H9 (cell line): ENCODE data around the gene TBC1D30. TPM values are rescaled to one million over a fixed set of nuclear protein-coding genes. Genes with fewer than 3 reads are reported as not detected.

Experiments
- DNase-seq: peaks from one replicate; pipeline ENCODE4 v3.0.0-alpha.2; 2017
- H2AFZ ChIP-seq: one replicate; pipeline ENCODE4 v1.6.1; 2013; ENCODE audit warnings: mild to moderate bottlenecking, low read length, control low read depth, moderate library complexity
- H2AK5ac ChIP-seq: 2 replicates; pipeline ENCODE4 v1.6.1; 2013; ENCODE audit warnings: low read length, control low read depth, mixed read lengths; ENCODE audit not compliant: insufficient read length
- H2BK120ac ChIP-seq: one replicate; pipeline ENCODE4 v1.6.1; 2013; ENCODE audit warnings: low read depth, mild to moderate bottlenecking, low read length, control low read depth, inconsistent platforms; ENCODE audit not compliant: poor library complexity, severe bottlenecking
- H2BK12ac ChIP-seq: 2 replicates; pipeline ENCODE4 v1.6.1; 2013; ENCODE audit warnings: low read length, control low read depth, mixed read lengths, low read depth; ENCODE audit not compliant: insufficient read length
- H2BK15ac ChIP-seq: 2 replicates; pipeline ENCODE4 v1.6.1; 2013; ENCODE audit warnings: low read depth, low read length, control low read depth
- H2BK20ac ChIP-seq: one replicate; pipeline ENCODE4 v1.6.1; 2013; ENCODE audit warnings: low read depth, mild to moderate bottlenecking, low read length, control low read depth, inconsistent platforms; ENCODE audit not compliant: poor library complexity, severe bottlenecking
- H2BK5ac ChIP-seq: 2 replicates; pipeline ENCODE4 v1.6.1; 2013; ENCODE audit warnings: low read length, control low read depth, mixed read lengths; ENCODE audit not compliant: insufficient read length
- H3K14ac ChIP-seq: 2 replicates; pipeline ENCODE4 v1.6.1; 2013; ENCODE audit warnings: low read length, control low read depth; ENCODE audit not compliant: insufficient read depth
- H3K18ac ChIP-seq: 2 replicates; pipeline ENCODE4 v1.6.1; 2013; ENCODE audit warnings: low read depth, mild to moderate bottlenecking, mixed read lengths, low read length, control low read depth; ENCODE audit not compliant: insufficient read length
- H3K23ac ChIP-seq: 2 replicates; pipeline ENCODE4 v1.6.1; 2013; ENCODE audit warnings: low read length, control low read depth, mixed read lengths, low read depth; ENCODE audit not compliant: insufficient read length
- H3K23me2 ChIP-seq: 2 replicates; pipeline ENCODE4 v1.6.1; 2013; ENCODE audit warnings: low read depth, mild to moderate bottlenecking, mixed read lengths, low read length, control low read depth; ENCODE audit not compliant: insufficient read length, poor library complexity, severe bottlenecking
- H3K27ac ChIP-seq: 2 replicates; pipeline ENCODE4 v1.5.1; 2013; ENCODE audit warnings: low read length, control low read depth, mixed read lengths, low read depth; ENCODE audit not compliant: insufficient read length
- H3K27me3 ChIP-seq: 2 replicates; pipeline ENCODE4 v1.6.1; 2013; ENCODE audit warnings: low read length, control low read depth, inconsistent platforms; ENCODE audit not compliant: insufficient read depth
- H3K4ac ChIP-seq: 2 replicates; pipeline ENCODE4 v1.6.1; 2013; ENCODE audit warnings: low read depth, mild to moderate bottlenecking, control low read depth, inconsistent platforms, low read length, moderate library complexity
- H3K4me1 ChIP-seq: 2 replicates; pipeline ENCODE4 v1.6.1; 2013; ENCODE audit warnings: low read length, control low read depth, inconsistent platforms; ENCODE audit not compliant: insufficient read depth
- H3K4me2 ChIP-seq: 2 replicates; pipeline ENCODE4 v1.6.1; 2013; ENCODE audit warnings: low read length, control low read depth, mixed read lengths; ENCODE audit not compliant: insufficient read length, insufficient read depth
- H3K56ac ChIP-seq: 2 replicates; pipeline ENCODE4 v1.6.1; 2013; ENCODE audit warnings: low read depth, mild to moderate bottlenecking, mixed read lengths, low read length, control low read depth; ENCODE audit not compliant: insufficient read length
- H3K79me1 ChIP-seq: 2 replicates; pipeline ENCODE4 v1.6.1; 2013; ENCODE audit warnings: low read depth, mild to moderate bottlenecking, moderate library complexity, low read length, control low read depth, inconsistent platforms; ENCODE audit not compliant: insufficient read depth, poor library complexity, severe bottlenecking
- H3K79me2 ChIP-seq: 2 replicates; pipeline ENCODE4 v1.6.1; 2013; ENCODE audit warnings: low read length, control low read depth, inconsistent platforms; ENCODE audit not compliant: insufficient read depth
- H3K9ac ChIP-seq: 2 replicates; pipeline ENCODE4 v1.6.1; 2013; ENCODE audit warnings: low read length, control low read depth, mixed read lengths; ENCODE audit not compliant: insufficient read length; ENCODE audit errors: extremely low read depth
- H3K9me3 ChIP-seq: one replicate; pipeline ENCODE4 v1.6.1; 2013; ENCODE audit warnings: low read depth, low read length, inconsistent platforms; ENCODE audit not compliant: control insufficient read depth
- H3T11ph ChIP-seq: one replicate; pipeline ENCODE4 v1.6.1; 2013; ENCODE audit warnings: mild to moderate bottlenecking, low read length, control low read depth, inconsistent platforms
- H4K20me1 ChIP-seq: one replicate; pipeline ENCODE4 v1.6.1; 2013; ENCODE audit not compliant: control insufficient read depth, insufficient read length, insufficient read depth
- H4K5ac ChIP-seq: 2 replicates; pipeline ENCODE4 v1.6.1; 2013; ENCODE audit warnings: low read depth, mild to moderate bottlenecking, mixed read lengths, low read length, control low read depth; ENCODE audit not compliant: insufficient read length
- H4K8ac ChIP-seq: replicated peaks from 2 replicates; pipeline ENCODE4 v1.6.1; 2013; ENCODE audit warnings: low read length, control low read depth, mixed read lengths, low read depth; ENCODE audit not compliant: insufficient read length
- H4K91ac ChIP-seq: 2 replicates; pipeline ENCODE4 v1.6.1; 2013; ENCODE audit warnings: low read depth, mild to moderate bottlenecking, moderate library complexity, mixed read lengths, low read length, control low read depth; ENCODE audit not compliant: insufficient read length
- H3K27ac Mint-ChIP-seq, 3 experiments: 2 replicates in 2 of 3; 3 replicates in 1 of 3; pipeline ENCODE4 v1.8.0; 2020 to 2021; ENCODE audit warnings: mixed read lengths in 3 of 3, mild to moderate bottlenecking in 1 of 3, moderate library complexity in 1 of 3
- H3K27me3 Mint-ChIP-seq: 2 replicates; pipeline ENCODE4 v1.8.0; 2021; ENCODE audit warnings: low read depth, mild to moderate bottlenecking, moderate library complexity, mixed read lengths
- H3K36me3 Mint-ChIP-seq, 3 experiments: 2 replicates in 2 of 3; 3 replicates in 1 of 3; pipeline ENCODE4 v1.8.0; 2020 to 2021; ENCODE audit warnings: low read depth in 3 of 3, mixed read lengths in 3 of 3; ENCODE audit not compliant: insufficient read depth in 1 of 3
- H3K4me1 Mint-ChIP-seq, 2 experiments: 2 replicates each; pipeline ENCODE4 v1.8.0; 2020; ENCODE audit warnings: mixed read lengths in 2 of 2
- H3K4me3 Mint-ChIP-seq, 2 experiments: 2 replicates in 1 of 2; 3 replicates in 1 of 2; pipeline ENCODE4 v1.8.0; 2020 to 2021; ENCODE audit warnings: mild to moderate bottlenecking in 2 of 2, mixed read lengths in 2 of 2, moderate library complexity in 1 of 2
- H3K9me3 Mint-ChIP-seq, 2 experiments: 2 replicates in 1 of 2; 3 replicates in 1 of 2; pipeline ENCODE4 v1.8.0; 2020; ENCODE audit warnings: mild to moderate bottlenecking in 2 of 2, mixed read lengths in 2 of 2, moderate library complexity in 1 of 2
- CTCF ChIP-seq: fragments of 200-600 bp; sonication (generic); conservative IDR thresholded peaks from 3 replicates; pipeline ENCODE4 v1.8.0; 2021; ENCODE audit warnings: antibody characterized with exemption, mild to moderate bottlenecking
- WGBS: extraction: QIAGEN DNeasy Blood & Tissue Kit; methylation state at CpG from one replicate; pipeline ENCODE4 v1.1.7; 2013; ENCODE audit warnings: missing lambda C conversion rate, low lambda C conversion rate, mixed read lengths; ENCODE audit not compliant: insufficient read length; ENCODE audit errors: extremely low coverage; 5-methylcytosine and 5-hydroxymethylcytosine counted together
- total RNA-seq: library from RNA; stranded (reverse); gene quantifications from 2 replicates; pipeline ENCODE4 v1.2.1, GENCODE V29; 2021

Gene TBC1D30
- total RNA-seq, 1 experiment from 2014 or later, result 1.6 TPM

GRCh38 chr12:64779354-64779974 is 45.0 kb upstream of the TBC1D30 start:
- no peak overlapping the region for H3K56ac ChIP-seq
- no peak overlapping the region for H3K4ac ChIP-seq
- peaks cover 12% of the 10 kb centered on the region for H3K23me2 ChIP-seq
- H3K27ac Mint-ChIP-seq, result no peak overlapping the region
- H3K9ac ChIP-seq, result no peak overlapping the region
- no peak overlapping the region for H2BK20ac ChIP-seq
- H4K8ac ChIP-seq, result no peak overlapping the region
- no peak overlapping the region for H3K27ac ChIP-seq
- H3K18ac ChIP-seq, result no peak overlapping the region
- peaks cover 12 to 15% of the 10 kb centered on the region in 2 experiments; a peak in 4 of 5 replicates for H3K9me3 Mint-ChIP-seq
- no peak overlapping the region for H4K5ac ChIP-seq
- no peak overlapping the region; a peak in 1 of 5 replicates for H3K4me3 Mint-ChIP-seq
- WGBS, result no CpG with 5 or more reads among the region's 10 CpGs
- DNase-seq, result no peak
- H3K14ac ChIP-seq, result no peak overlapping the region
- H3K79me1 ChIP-seq, result no peaks in the 10 kb centered on the region
- H3K27me3 Mint-ChIP-seq, result peaks cover 90% of the 10 kb centered on the region
- no peaks in the 10 kb centered on the region for H3K9me3 ChIP-seq
- H3K23ac ChIP-seq, result no peak overlapping the region
- peaks cover 17% of the 10 kb centered on the region; the same call in 1 of the 2 replicates for H3K27me3 ChIP-seq
- H3K79me2 ChIP-seq, result no peaks in the 10 kb centered on the region
- no peak overlapping the region for H3T11ph ChIP-seq
- H2AK5ac ChIP-seq, result no peak overlapping the region
- no peak overlapping the region for H2BK15ac ChIP-seq
- H2AFZ ChIP-seq, result no peak overlapping the region
- H3K36me3 Mint-ChIP-seq, result peaks cover 0 to 3% (median 0%) of the 10 kb centered on the region in 3 experiments; a peak in 1 of 7 replicates
- H3K4me1 Mint-ChIP-seq, result peaks cover 12 to 14% of the 10 kb centered on the region in 2 experiments
- no peak overlapping the region for H2BK12ac ChIP-seq
- no peak overlapping the region for H3K4me2 ChIP-seq
- TF ChIP-seq CTCF, result no peak
- H3K4me1 ChIP-seq, result no peaks in the 10 kb centered on the region
- H2BK120ac ChIP-seq, result no peak overlapping the region
- H2BK5ac ChIP-seq, result no peak overlapping the region
- H4K20me1 ChIP-seq, result no peaks in the 10 kb centered on the region
- no peak overlapping the region for H4K91ac ChIP-seq
